ENCODE results near the gene C3orf18. TPM values are rescaled to one million over a fixed set of nuclear protein-coding genes. Genes with fewer than 3 reads are reported as not detected.

Gene C3orf18
- total and polyA plus RNA-seq, 7 donors, result 1.8 to 28.0 (median 13.3) TPM

DNA sequence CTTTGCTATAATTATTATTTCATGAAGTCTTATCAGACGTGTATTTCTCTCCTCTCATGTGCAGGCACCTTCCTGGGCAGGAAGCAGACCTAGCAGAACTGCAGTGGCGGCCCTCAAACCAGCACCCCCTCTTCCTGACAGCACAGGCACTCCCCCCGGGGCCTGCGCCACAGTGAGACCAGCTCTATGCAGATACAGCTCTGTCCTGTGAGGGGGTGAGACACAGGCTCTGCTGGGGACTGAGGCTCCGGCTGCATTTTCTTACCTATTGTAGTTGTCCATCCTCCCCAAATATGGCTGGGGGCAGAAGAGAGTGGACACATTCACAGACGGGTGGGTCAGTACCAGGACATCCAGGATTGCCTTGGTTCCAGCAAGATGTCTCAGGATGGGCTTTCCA is 39.0 kb upstream of the C3orf18 start:
- Histone ChIP-seq H3K4me1 (peaks cover 0 to 48% (median 39%) of the 10 kb centered on the region in 4 donors), H3K27ac (no peak overlapping the region), H3K4me3 (no peak overlapping the region), H3K27me3 (no peaks in the 10 kb centered on the region), H3K9me3 (no peaks in the 10 kb centered on the region), H3K36me3 (peaks cover 0 to 26% (median 13%) of the 10 kb centered on the region in 4 donors)
- intact Hi-C loops (cut with DNase I), result no loop called here
- TF ChIP-seq POLR2A (IDR thresholded peaks at IDR 0.05) (no peak), EP300 (IDR thresholded peaks at IDR 0.05) (no peak), POLR2AphosphoS5 (IDR thresholded peaks at IDR 0.05) (no peak)
- TF ChIP-seq, protein P1, sequence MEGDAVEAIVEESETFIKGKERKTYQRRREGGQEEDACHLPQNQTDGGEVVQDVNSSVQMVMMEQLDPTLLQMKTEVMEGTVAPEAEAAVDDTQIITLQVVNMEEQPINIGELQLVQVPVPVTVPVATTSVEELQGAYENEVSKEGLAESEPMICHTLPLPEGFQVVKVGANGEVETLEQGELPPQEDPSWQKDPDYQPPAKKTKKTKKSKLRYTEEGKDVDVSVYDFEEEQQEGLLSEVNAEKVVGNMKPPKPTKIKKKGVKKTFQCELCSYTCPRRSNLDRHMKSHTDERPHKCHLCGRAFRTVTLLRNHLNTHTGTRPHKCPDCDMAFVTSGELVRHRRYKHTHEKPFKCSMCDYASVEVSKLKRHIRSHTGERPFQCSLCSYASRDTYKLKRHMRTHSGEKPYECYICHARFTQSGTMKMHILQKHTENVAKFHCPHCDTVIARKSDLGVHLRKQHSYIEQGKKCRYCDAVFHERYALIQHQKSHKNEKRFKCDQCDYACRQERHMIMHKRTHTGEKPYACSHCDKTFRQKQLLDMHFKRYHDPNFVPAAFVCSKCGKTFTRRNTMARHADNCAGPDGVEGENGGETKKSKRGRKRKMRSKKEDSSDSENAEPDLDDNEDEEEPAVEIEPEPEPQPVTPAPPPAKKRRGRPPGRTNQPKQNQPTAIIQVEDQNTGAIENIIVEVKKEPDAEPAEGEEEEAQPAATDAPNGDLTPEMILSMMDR (IDR thresholded peaks at IDR 0.05), result no peak
- DNase-seq, result no peak
- 46 to 54% methylated on average over 6 of the region's 6 CpGs for WGBS, 2 donors

DNA sequence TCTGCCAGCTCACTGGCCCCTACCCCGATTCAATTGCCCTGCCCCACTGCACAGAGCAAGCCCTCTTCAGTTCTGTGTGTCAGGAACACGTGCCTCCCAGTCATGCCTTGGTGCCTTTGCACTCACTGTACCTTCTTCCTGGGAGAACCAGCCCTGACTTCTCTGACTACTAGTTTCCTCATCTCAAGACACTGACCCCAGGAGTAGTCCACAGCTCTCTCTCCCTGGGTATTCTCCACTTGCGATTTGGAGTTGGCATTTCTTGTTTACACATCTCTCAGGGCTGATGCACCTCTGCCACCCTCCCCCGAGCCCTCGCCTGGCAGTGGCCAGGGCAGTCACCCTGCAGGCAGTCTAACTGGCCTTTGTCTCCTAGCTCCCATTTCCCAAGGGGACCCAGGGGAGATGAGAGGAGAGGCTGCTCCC is 38.4 kb upstream of the C3orf18 start:
- no peak overlapping the region for H3K27ac ChIP-seq
- 41 to 62% methylated on average over 5 of the region's 5 CpGs for WGBS, 2 donors

DNA sequence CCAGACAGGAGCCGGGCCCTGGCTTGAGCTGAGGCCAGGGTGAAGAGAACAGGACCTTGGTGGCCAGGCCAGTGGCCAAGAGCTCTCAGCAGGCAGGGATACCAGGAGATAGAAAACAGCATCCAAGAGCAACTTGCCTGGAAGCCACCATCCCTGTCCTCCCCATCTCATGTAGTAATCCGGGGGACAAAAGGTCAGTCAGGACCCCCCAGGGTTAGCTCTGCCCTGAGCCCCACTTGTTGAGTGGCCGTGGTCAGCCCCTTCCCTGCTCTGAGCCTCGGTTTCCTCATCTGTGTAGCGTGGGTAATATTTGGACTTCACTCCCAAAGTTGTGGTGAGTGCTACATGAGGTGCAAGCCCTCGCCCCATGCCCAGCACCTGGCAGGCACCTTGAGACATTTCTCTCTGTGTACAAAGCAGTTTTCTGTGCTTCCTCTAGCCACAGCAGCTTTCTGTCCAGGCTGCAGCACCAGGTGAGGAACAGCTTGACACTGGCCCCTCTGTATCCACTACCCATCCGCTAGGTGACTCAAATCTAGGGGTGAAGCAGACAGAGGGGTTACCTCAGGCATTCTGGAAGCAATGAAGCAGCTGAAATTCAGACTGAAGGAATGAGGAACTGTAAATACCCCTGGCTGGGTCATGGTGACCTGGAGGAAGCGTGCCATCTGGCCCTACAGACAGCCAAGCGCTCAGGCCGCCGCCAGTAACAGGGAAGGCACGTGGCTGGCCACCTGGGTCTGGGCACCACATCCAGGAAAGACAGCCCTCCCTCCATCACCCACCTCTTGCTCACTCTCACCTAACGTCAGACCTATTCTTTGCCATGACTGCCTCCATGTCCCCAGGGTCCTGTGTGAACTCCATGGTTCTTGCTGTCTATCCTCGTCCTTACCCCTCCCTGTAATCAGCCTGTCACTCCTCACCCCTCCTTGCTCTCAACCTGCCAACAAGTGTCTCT is 37.4 kb upstream of the C3orf18 start:
- no peaks in the 10 kb centered on the region for H3K9me3 ChIP-seq
- H3K27me3 ChIP-seq, result no peaks in the 10 kb centered on the region
- DNase-seq, result no peak
- H3K27ac ChIP-seq, result peak overlapping the region in 2 of 4 donors; percentile 3 to 24
- H3K36me3 ChIP-seq, result peaks cover 0 to 26% (median 13%) of the 10 kb centered on the region in 4 donors
- intact Hi-C loops (cut with DNase I), result no loop called here
- peaks cover 0 to 49% (median 41%) of the 10 kb centered on the region in 4 donors for H3K4me1 ChIP-seq
- TF ChIP-seq POLR2A (IDR thresholded peaks at IDR 0.05), result no peak
- no peak for TF ChIP-seq EP300 (IDR thresholded peaks at IDR 0.05)
- TF ChIP-seq, protein P1 (IDR thresholded peaks at IDR 0.05), result no peak
- no peak for TF ChIP-seq POLR2AphosphoS5 (IDR thresholded peaks at IDR 0.05)
- H3K4me3 ChIP-seq, result no peak overlapping the region
- WGBS, 2 donors, result 70 to 84% methylated on average over 14 of the region's 14 CpGs

More for the DNA sequence above, 38.4 kb upstream of the C3orf18 start:
- TF ChIP-seq, protein P1 (IDR thresholded peaks at IDR 0.05), result no peak
- TF ChIP-seq POLR2A (IDR thresholded peaks at IDR 0.05), result no peak
- TF ChIP-seq POLR2AphosphoS5 (IDR thresholded peaks at IDR 0.05), result no peak
- H3K4me1 ChIP-seq, result peaks cover 0 to 49% (median 41%) of the 10 kb centered on the region in 4 donors
- no peaks in the 10 kb centered on the region for H3K9me3 ChIP-seq
- H3K4me3 ChIP-seq, result no peak overlapping the region
- intact Hi-C loops (cut with DNase I), result no loop called here
- no peaks in the 10 kb centered on the region for H3K27me3 ChIP-seq
- peaks cover 0 to 26% (median 13%) of the 10 kb centered on the region in 4 donors for H3K36me3 ChIP-seq
- DNase-seq, result no peak

DNA sequence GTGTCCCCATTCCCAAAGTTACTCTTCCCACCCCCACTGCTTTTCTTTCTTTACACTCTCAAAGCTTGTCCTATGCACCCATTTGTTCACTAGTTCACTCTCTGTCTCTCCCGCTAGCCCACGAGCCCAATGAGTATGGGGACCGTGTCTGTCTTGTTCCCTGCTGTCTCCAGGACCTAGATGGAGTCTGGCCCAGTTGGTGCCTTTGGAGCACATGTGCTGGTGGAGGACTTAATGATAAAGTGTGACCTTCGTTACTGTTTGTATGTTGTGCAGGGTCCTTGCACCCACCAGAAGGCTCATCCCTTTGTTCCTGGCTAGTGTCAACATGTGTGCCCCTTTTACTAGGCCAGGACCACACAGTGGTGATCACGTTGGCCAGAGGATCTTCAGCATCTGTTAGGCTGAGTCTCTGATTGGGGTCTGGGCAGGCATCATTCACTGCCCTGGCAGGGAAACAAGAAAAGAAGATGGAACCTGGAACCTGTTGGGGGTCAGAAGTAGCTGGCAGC is 36.6 kb upstream of the C3orf18 start:
- Histone ChIP-seq H3K9me3 (no peaks in the 10 kb centered on the region), H3K27ac (peak overlapping the region in 2 of 4 donors; percentile 89 to 98), H3K27me3 (no peaks in the 10 kb centered on the region), H3K36me3 (peaks cover 0 to 26% (median 13%) of the 10 kb centered on the region in 4 donors), H3K4me1 (peaks cover 0 to 49% (median 41%) of the 10 kb centered on the region in 4 donors), H3K4me3 (no peak overlapping the region)
- WGBS, 2 donors, result 81 to 86% methylated on average over 5 of the region's 5 CpGs
- intact Hi-C loops (cut with DNase I), result no loop called here
- no peak for TF ChIP-seq EP300 (IDR thresholded peaks at IDR 0.05)
- TF ChIP-seq POLR2AphosphoS5 (IDR thresholded peaks at IDR 0.05), result no peak
- no peak for TF ChIP-seq POLR2A (IDR thresholded peaks at IDR 0.05)
- TF ChIP-seq, protein P1 (IDR thresholded peaks at IDR 0.05), result no peak
- no peak for DNase-seq

Data from sigmoid colon (tissue), 7 donors.